GM18909 (cell line): ENCODE data around the gene LARP1.

Experiments
- ATAC-seq: cut with Tn5 transposase; IDR thresholded peaks from one replicate; pipeline ENCODE4 v1.9.1; 2021; ENCODE audit warnings: mild to moderate bottlenecking; ENCODE audit not compliant: unreplicated experiment, poor library complexity

Gene LARP1

DNA sequence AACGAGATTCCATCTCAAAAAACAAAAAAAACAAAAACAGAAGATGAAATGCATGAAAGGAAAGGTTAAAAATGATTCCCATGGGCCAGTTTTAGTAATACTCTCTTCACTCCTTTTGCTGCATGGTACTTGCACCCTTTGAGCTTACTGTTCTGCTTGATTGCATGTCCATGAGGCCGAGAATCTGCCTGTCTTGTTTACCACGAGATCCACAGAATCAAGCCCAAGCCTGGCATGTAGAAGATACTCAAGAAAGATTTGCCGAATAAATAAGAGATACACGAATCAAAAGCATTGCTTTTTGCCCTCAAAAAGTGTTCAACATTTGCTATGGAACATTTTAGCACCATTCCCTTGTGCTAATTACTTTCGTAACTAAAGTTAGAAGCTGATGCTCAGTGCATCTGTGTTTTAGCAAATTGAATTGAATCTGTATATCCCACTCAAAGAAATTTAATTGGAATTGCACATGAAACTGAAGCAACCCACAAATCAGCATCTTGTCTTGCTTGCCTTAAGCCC is 94.1 kb downstream of the LARP1 start:
- no peak for ATAC-seq

DNA sequence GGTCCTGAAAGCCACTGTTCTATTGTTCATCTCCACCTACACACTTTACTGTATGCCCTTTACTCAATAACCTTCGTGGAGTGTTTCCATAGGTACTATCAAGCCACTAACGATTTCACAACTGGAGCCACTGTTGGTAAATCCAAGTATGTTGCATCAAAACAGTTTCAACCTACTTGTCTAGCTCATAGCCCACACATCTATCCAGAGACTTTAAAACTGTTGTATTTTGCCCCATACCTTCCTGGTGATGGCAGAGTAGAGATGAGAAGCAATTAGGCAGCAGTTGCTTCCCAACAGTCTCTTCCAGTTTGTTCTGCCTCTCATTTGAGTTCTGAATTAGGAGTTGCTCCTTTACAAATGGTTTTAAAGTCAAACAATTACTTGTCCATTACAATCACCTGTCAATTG is 94.6 kb downstream of the LARP1 start:
- ATAC-seq = no peak

DNA sequence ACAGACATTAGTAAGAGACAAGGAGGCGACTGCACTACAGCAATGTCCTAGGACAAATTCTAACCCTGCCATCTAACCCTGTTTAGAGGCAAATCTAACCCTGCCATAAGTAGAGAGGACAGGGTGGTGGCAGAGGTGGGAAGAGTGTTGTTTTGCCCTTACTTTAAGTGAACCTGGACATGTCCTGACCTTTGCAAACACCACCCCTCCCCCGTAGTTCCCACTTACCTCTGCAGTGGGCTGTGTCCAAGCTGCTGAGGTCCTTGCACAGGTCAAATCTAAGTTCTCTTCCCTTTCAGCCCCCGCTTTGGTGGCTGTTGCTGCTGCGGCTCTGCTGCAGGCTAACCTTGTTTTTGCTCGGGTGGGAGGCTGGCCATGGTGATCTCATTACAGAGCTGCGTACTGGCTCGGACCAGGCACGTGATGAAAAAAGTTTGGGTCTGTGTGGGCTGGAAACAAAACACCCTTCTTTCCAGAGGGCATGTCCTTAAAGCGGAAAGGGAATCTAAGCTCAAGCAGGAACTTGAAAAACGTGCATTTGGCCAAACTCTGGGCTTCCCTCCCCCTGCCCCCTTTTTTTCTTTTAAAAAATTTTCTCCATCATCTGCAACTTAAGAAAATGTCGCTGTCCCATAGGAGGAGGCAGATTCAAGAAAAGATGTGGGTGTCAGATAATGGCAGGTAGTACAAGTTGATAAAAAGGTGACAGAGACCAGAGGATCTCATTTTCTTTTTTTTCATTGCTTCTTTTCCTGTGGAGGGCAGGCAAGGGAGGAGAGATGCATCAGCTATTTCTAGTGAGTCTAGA is 95.3 kb downstream of the LARP1 start, which contains the start of gene FAXDC2:
FAXDC2 (minus strand) TSS at position 349 of the 808 bp plus-strand sequence. CDS start 12,425 bp downstream, outside the sequence.
- peak; percentile 67 for ATAC-seq

DNA sequence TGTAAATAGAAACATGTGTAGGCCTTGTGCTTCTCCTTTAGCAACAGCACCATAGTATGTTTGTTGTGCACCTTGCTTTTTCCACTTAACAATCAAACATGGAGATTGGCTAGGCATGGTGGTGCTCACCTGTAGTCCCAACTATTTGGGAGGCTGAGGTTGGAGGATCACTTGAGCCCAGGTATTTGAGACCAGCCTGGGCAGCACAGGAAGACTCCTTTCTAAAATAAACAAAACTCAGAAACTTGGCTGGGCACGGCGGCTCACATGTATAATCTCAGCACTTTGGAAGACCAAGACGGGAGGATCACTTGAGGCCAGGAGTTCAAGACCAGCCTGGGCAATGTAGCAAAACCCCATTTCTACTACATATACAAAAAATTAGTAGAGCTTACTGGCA is 96.2 kb downstream of the LARP1 start:
- no peak for ATAC-seq

DNA sequence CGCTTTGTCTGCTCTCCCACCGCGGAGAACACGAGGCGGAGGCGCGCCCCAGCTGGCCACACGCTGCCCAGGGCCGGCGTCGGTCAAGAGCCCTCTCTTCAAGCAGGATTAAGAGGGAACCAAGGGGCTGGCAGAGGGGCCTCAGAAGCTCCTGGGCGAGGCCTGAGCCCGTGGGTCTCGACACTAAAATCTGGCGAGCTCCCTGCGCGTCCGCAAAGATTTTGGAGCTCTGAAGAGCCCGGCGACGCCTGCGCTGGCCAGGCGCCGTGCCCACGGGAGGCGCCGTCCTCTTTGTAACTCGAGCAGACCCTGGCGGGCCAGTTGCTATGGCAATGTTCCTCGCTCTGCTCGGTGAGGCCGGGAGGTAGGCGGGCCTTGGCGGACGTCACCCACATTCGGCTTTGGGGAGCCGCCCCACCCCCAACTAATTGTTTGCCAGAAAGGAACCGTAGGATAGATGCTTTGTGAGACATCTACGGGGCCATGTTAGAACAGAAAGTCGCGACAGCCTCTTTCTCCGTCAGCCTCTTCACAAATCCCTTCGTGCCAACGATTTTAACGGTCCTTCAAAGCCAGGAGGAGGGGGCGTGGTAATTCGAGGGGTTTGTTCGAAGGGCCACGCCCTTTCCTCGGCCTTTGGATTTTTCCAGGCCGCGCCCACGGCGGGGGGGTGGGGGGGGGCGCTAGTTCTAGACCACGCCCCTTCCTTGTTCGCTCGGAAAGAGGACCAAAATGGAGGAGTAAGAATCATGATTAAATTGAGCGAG is 102.5 kb downstream of the LARP1 start:
- ATAC-seq = peak; percentile 65

DNA sequence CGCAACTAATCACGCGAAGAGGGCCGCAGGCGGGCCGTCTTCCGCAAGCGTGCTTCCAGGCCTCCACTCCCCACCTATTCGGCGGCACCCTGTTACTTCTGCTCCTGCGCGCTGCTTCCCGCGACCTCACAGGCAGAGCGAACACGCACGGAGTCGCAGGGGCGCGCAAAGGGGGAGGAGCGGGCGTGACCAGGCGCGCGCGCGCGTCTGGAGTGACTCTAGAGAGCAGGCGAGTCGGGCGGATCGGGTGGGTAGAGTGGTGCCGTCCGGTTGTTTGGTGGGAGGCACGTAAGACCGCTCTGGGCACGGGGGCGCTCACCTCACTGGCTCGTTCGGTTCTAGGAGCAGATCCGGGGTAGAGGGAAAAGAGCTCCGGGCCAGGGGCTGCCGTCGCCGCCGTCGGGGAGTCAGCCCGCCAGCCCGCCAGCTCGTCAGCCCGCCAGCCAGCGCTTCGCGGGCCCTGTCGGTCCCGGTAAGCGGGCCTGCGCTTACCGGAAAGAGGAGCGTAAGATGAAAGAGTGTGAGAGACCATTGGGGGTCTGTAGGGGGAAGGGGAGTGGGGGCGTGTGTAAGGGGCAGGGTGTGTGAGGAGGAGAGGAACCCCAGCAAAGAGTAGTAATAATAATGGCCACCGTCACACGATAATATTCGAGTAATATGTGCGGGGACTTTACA is 103.3 kb downstream of the LARP1 start, which contains the start of gene CNOT8:
CNOT8 (plus strand) TSS at position 331 of the 675 bp plus-strand sequence. CDS start 4,652 bp downstream, outside the sequence.
- ATAC-seq = peak; percentile 83

DNA sequence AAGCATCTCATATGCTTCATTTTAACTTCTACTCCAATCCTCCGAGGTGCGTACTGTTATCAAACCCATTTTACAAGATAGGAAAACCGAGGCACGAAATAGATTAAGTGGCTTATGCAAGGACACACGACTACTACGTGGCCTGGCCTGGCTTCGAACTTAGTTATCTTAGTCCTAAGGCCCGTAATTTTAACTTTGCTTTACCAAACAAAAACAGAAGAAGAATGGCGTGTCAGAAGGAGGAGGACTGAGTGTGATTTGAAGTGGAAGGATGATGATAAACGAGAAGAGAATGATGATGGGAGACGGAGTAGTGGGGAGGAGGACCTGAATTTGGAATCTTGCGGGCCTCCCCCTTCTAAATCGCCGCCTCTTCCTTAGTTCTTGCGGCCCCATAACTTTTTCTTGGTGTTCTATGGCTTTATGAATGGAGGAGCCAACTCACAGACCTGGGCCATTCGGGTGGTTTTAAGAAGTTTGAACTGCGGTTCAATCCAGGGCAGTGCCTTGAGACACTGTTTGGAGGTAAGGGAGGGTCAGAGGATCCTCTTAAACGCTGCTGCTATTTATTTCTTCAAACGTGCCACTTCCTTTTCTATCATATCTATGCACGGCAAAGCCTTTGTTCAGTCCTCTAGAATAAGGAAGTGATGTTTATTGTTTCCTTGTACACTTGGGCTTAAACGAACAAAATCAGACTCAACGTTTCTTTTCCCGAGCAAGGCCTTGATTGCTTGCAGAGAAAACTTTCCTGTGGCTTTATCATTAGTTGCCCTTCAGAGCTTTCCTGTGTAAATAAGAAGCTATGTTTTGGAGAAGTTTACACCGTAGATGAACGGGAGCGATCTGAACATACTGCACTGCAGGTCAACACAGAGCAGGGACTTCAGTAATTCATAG is 104.0 kb downstream of the LARP1 start:
- ATAC-seq = peak; percentile 21

DNA sequence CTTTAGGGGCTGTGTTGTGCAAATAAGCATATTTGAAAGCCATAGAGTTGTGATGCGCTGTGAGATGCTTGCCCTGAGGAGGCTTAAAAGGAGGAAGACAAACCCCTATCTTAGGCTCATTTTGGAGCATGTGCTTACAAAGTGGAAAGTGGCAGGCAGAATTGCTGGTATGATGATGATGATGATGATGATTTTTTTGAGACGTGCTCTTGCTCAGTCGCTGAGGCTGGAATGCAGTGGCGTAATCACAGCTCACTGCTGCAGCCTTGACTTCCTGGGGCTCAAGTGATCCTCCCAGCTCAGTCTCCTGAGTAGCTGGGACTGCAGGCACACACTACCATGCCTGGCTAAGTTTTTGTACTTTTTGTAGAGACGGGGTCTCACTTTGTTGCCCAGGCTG is 104.9 kb downstream of the LARP1 start:
- ATAC-seq = no peak

DNA sequence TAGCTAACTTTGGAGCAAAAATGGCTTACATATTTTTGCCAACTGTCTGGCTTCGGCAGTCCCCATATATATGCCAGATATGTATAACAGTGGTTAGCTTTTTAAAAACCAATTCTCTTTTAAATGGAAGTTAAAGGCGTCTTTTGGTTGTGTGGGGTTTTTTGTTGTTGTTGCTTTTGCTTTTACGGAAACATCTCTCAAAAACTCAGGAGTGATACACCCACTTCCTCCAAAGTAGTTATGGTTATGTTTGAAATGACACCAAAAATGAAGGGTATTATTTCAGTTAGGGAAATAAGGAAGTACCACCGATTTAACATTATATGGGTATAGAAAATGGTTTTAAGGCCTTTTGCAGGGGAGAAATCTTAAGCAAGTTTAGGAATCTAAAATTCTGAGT is 105.6 kb downstream of the LARP1 start:
- ATAC-seq = no peak

DNA sequence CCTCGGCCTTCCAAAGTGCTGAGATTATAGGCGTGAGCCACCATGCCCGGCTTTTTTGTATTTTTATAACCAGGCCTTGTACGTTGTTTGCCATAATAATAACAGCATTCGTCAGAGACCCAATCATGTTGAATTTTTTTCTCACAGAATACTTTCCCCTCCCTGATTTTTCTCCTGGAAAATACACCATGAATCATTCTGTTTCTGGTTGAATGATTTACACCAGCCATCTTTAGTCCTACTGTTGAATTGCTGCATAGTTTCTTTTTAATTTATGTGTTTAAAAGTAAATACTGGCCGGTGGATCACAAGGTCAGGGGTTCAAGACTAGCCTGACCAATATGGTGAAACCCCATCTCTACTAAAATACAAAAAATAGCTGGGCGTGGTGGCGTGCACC is 106.8 kb downstream of the LARP1 start:
- ATAC-seq = no peak

DNA sequence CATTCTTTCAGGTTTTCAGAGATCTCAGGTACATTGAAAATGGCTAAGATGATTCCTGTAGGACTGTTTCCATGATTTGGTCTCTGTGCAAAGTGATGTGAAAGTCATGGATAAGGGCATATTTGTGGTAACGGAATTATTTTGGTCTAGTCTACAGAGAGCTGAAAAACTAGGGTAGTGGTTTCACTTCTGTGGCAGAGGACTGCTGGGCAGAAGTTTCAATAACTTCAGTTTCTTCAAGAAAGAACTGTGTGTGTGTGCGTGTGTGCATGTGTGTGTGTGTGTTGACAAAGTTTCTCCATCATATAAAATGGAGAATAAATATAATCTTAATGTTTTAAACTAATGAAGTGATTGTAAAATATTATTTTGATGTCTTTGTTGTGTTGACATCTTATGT is 107.6 kb downstream of the LARP1 start:
- no peak for ATAC-seq

DNA sequence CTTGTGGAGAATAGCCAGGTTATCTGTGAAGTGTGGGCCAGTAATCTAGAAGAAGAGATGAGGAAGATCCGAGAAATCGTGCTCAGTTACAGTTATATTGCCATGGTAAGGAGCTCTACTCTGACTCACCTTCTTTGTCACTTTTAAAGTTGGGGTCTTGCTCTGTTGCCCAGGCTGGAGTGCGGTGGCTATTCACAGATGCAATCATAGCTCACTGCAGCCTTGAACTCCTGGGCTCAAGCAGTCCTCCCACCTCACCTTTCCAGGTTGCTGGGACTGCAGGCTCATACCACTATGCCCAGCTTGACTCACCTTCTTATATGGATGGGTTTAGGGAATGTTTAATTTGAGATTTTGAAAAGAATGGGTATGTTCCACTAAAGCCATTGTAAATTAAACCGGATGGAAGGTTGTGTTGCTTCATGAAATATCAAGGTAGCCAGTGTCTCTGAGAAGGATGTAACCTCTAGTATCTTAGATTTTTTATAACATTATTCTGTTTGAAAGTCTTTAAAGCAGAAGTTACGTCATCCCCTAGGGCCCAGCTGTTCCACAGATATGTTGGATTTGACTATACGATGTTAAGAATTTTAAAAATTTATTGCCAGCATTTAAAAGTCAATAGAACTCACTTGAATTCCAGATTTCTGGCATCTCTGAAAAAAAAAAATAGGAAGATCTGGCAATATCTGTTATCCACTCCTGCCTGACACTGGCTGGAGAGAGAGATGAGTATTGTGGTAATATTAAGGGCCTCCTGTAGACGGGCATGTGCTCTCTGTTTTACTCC is 108.3 kb downstream of the LARP1 start:
- ATAC-seq = no peak

DNA sequence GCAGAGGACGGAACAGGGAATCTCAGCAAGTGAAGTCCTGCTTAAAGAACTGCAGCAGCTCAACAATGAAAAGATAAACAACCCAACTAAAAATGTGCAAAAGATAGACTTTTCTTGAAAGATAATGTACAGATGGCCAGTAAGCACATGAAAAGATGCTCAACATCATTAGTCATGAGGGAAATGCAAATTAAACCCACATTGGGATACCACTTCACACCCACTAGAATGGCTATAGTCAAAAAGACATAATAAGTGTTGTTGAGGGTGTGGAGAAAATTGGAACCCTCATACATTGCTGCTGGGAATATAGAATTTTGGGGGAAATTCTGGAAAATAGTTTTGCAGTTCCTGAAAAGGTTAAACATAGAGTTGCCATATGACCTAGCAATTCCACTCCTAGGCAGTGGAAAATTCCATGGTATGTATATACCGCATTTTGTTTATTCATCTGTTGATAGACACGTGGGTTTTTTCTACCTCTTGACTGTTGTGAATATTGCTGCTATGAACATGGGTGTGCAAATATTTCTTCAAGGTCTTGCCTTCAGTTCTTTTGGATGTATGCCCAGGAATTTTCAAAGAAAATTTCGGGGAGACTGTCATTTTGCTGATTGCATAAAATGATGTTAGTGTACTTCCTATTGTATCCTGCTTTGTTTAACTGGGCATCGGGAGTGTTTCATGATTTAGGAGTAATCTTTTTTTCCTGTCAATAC is 110.4 kb downstream of the LARP1 start:
- no peak for ATAC-seq

DNA sequence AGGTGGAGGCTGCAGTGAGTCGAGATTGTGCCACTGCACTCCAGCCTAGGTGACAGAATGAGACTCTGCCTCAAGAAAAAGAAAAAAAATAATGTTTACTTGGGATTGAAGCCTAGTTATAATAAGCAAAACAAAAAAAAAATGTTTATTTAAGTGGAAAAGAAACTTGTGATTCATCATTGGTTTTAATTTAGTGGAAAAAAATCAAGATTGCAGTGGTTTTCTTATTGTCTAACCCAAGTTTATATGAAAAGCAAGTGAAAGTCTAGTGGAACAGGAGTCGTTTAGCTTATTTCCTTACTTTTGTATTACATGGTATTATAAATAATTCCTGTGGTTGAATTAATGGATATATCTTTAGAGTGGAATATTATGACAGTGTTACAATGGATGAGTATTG is 111.7 kb downstream of the LARP1 start:
- ATAC-seq = no peak
